Subcutaneous abdominal adipose tissue (tissue), 5 donors: Measurements from ENCODE around the gene LRMDA.

ENCODE experiments used
- H3K27ac ChIP-seq: one replicate; pipeline ENCODE4 v1.7.0; 2013; ENCODE audit warnings: low read depth, mild to moderate bottlenecking, inconsistent platforms, low read length, moderate library complexity
- H3K27me3 ChIP-seq, 5 donors: one replicate each; pipeline ENCODE4 v1.7.0; 2013; ENCODE audit warnings: low read length in 5 of 5, inconsistent platforms in 1 of 5; ENCODE audit not compliant: control insufficient read depth in 5 of 5, insufficient read depth in 4 of 5
- H3K36me3 ChIP-seq, 5 donors: one replicate each; pipeline ENCODE4 v1.7.0; 2013; ENCODE audit warnings: low read length in 5 of 5; ENCODE audit not compliant: control insufficient read depth in 5 of 5, insufficient read depth in 5 of 5
- H3K4me1 ChIP-seq, 5 donors: one replicate each; pipeline ENCODE4 v1.7.0; 2013; ENCODE audit warnings: low read length in 5 of 5, mild to moderate bottlenecking in 3 of 5, moderate library complexity in 1 of 5; ENCODE audit not compliant: control insufficient read depth in 5 of 5, insufficient read depth in 5 of 5
- H3K4me3 ChIP-seq, 5 donors: one replicate each; pipeline ENCODE4 v1.7.0; 2013; ENCODE audit warnings: low read length in 5 of 5, low read depth in 1 of 5
- H3K9ac ChIP-seq, 5 donors: one replicate each; pipeline ENCODE4 v1.7.0; 2013; ENCODE audit warnings: low read length in 5 of 5, mild to moderate bottlenecking in 4 of 5, moderate library complexity in 3 of 5
- H3K9me3 ChIP-seq, 5 donors: one replicate each; pipeline ENCODE4 v1.7.0; 2013; ENCODE audit warnings: low read length in 5 of 5; ENCODE audit not compliant: control insufficient read depth in 5 of 5
- donor health status: healthy.
- donor health status: healthy.
- donor health status: healthy.
- donor health status: healthy.
- donor health status: healthy.

The LRMDA gene

DNA sequence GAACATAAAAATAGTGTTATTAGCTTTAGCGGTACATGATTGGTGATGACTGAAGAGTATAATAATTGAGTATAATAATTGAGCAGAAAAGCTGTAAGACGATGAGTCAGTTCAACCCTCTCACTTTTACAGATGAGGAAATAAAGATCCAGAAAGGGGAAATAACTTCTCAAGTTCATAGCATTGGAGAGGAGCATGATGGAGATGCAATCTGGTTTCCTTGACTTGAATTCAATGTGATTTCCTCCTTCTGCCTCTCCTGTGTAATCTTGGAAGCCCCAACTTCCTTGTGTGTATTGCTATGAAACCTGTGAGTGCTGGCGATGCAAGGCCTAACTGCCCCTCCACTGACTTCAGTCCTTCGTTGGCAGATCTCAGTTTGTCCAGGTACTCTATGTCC is 265.1 kb downstream of the LRMDA start:
- Histone ChIP-seq H3K36me3 (no peaks in the 10 kb centered on the region), H3K4me1 (no peaks in the 10 kb centered on the region), H3K9me3 (peaks cover 0 to 4% (median 3%) of the 10 kb centered on the region in 5 donors), H3K27me3 (no peaks in the 10 kb centered on the region), H3K4me3 (no peak overlapping the region), H3K27ac (no peak overlapping the region), H3K9ac (no peak overlapping the region)

DNA sequence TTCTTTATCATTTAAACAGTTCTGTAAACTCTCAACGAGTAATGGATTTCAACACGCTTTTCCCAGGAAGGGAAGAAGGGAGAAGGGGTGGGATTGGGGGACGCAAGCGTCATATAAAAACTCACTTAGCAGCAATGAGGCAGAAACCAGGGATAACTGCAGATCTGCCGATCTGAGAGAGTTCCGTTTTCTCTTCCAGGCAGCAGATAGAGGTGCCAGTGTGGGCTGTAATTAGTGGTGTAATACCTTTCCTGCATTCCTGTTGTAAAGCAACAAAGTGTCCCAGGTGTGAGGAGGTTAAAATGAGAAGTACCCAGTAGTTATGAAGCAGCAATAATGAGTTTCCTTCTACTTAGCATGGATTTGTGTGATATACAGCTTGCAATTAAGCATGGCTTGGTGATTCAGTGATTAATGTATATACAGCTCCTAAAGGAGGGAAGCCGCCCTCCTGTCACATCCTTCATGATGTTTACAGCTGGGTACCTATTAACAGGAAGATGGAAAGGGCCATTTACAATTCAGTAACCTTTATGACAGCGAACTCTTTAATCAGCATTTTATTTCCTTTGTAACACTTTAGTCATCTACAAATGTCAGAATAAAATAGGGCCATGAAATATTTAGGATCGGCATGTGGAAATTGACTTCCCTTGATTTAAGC is 271.9 kb downstream of the LRMDA start:
- Histone ChIP-seq H3K27ac (no peak overlapping the region), H3K36me3 (no peaks in the 10 kb centered on the region), H3K9me3 (peaks cover 0 to 4% (median 3%) of the 10 kb centered on the region in 5 donors), H3K4me3 (no peak overlapping the region), H3K9ac (no peak overlapping the region), H3K4me1 (no peaks in the 10 kb centered on the region), H3K27me3 (no peaks in the 10 kb centered on the region)

DNA sequence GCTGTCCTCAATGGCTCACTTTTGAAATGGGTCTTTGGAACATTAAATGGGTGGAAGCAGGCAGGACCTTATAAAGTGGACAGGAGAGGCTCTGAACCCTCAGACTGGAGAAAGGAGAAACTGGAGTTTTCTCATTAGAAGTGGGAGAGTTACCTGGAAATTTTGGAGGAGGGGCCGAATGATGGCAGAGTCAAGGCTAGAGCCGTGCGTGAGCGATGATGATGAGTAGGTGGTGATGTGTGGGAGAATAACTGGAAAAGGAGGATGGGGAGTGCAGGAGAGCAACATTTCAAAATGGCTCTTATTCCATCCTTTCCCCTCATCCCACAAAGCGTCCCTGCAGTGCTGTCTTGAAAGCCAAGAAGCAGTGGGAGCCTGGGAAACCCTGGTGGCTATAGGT is 274.0 kb downstream of the LRMDA start:
- no peak overlapping the region for H3K9ac ChIP-seq

DNA sequence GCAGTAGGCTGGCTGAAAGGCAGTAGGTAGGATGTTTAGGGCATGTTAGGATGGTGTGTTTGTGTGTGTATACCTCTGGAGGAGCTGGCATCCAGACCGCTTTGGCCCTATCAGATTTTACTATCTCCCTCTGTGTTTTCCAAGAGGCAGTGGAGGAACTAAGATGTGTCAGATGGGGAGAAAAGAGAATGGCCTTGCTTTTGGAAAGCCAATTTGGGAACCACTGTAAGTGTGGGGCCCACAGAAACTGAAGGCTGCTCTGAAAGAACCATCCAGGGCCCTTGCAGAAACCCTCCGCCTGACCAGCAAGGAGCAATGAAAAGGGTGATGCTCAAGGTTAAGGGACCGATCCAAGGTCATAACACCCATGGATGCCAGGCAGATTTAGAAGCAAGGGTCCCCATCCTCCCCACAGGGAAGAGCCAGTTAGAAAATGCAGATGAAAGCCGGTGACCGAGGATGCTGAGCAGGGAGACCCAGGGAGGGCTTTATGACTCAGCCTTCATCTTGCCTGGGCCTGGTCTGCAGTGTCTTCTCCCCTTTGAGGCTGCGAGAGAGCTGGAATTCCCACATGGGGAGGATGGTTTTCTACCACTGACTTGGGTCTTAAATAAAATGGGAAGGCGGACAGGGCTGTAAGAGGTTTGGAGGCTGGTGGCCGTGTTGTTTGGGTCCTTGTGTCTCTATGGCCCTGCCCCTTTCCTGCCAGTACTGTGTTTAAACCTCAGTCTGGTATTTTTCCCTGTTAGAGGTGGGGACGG is 275.8 kb downstream of the LRMDA start:
- Histone ChIP-seq H3K4me3 (no peak overlapping the region), H3K4me1 (peaks cover 0 to 7% (median 0%) of the 10 kb centered on the region in 5 donors), H3K36me3 (no peaks in the 10 kb centered on the region), H3K9ac (no peak overlapping the region), H3K27me3 (no peaks in the 10 kb centered on the region), H3K9me3 (no peaks in the 10 kb centered on the region), H3K27ac (no peak overlapping the region)

More for the DNA sequence above, 274.0 kb downstream of the LRMDA start:
- H3K4me3 ChIP-seq = no peak overlapping the region
- H3K27me3 ChIP-seq = no peaks in the 10 kb centered on the region
- peaks cover 0 to 4% (median 0%) of the 10 kb centered on the region in 5 donors for H3K4me1 ChIP-seq
- no peak overlapping the region for H3K27ac ChIP-seq
- H3K9me3 ChIP-seq = no peaks in the 10 kb centered on the region
- no peaks in the 10 kb centered on the region for H3K36me3 ChIP-seq

DNA sequence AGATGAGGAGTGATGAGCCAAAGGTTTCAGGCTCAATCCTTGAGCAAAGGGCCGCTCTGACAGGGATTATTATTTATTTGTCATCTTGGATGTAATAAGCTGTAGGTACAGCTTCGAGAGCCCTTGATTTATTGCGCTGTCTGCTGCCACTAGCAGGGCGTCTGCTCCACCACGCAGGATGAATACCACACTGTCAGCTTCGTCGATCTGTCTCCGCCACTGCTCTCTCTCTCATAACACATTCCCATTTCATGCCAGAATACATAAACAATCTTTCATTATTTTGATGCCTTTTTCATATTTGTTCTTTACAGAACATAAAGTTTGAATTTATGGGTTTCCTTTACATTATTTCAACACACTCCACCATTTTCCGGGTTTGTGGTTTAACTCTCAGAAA is 276.6 kb downstream of the LRMDA start:
- Histone ChIP-seq H3K9me3 (no peaks in the 10 kb centered on the region), H3K27ac (no peak overlapping the region), H3K4me1 (peaks cover 0 to 10% (median 0%) of the 10 kb centered on the region in 5 donors), H3K4me3 (no peak overlapping the region), H3K36me3 (no peaks in the 10 kb centered on the region), H3K9ac (no peak overlapping the region), H3K27me3 (no peaks in the 10 kb centered on the region)

DNA sequence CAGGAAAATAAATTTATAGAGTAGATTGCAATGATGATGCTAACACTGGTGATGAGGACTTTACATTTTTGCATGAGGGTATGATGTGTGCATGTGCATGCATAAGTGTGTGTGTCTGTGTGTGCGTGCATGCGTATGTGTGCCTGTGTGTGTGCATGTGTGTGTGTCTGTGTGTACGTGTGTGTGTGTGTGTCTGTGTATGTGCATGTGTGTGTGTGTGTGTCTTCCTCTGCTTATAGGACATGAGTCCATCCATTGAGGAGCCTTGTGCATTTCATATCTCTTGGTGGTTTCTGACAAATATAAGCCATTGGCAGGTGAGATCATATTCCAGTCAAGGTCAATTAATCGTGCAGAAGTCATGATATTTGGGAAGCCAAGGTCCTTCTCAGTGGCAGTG is 277.8 kb downstream of the LRMDA start:
- Histone ChIP-seq H3K9ac (no peak overlapping the region), H3K36me3 (no peaks in the 10 kb centered on the region), H3K9me3 (no peaks in the 10 kb centered on the region), H3K4me1 (peaks cover 0 to 10% (median 0%) of the 10 kb centered on the region in 5 donors), H3K4me3 (no peak overlapping the region), H3K27ac (no peak overlapping the region), H3K27me3 (no peaks in the 10 kb centered on the region)

DNA sequence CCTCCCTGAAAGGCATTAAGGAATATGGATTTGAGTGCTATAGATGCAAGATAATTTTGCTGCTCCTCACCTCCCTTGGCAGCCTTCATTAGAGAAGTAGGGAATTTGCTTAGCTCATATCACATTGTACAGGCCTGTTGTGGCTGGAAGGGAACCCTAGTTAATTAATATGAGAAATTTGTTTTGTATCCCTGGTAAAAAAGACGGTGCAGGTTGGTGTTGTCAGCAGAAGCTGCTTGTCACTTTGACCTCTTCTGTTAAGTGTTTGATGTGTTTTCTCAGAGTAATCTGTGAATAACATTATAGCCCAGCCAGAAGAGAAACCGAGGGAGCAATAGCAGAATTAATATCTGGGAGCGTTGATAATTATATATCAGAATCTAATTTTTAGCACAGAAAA is 278.4 kb downstream of the LRMDA start:
- no peak overlapping the region for H3K9ac ChIP-seq
- no peaks in the 10 kb centered on the region for H3K36me3 ChIP-seq
- H3K4me1 ChIP-seq = peaks cover 0 to 10% (median 0%) of the 10 kb centered on the region in 5 donors
- H3K27me3 ChIP-seq = no peaks in the 10 kb centered on the region
- H3K27ac ChIP-seq = no peak overlapping the region
- H3K9me3 ChIP-seq = no peaks in the 10 kb centered on the region
- H3K4me3 ChIP-seq = no peak overlapping the region

DNA sequence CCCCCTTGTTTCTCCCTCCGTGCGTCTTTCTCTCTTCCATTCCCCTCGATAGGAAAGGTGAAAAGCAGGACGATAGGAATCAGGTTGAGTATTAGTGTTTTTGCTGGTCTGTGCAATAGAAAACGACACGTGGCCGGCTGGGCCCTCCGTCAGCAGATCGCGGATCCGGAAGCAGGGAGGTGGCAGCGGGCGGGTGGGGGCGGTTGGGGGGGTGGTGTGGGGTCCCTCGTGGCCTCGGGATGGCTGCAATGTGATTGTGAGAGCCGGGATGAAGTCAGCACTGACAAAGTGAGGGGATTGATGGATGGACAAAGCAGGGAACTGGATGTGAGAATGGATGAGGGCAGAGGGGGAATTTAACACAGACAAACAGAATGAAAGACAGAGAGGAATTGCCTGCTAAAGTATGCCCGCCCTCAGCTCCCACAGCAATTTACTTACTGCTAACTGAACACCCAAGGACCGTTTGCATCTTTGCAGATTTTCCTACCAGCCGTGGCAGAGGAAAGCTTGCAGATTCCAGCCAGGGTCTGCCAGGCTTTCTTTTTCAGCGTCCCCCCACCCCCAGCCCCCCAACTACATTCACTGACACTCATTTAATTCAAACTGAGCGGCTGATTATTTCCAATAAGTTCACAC is 280.9 kb downstream of the LRMDA start:
- H3K36me3 ChIP-seq = no peaks in the 10 kb centered on the region
- H3K27ac ChIP-seq = no peak overlapping the region
- H3K9me3 ChIP-seq = no peaks in the 10 kb centered on the region
- no peaks in the 10 kb centered on the region for H3K27me3 ChIP-seq
- H3K4me3 ChIP-seq = peak overlapping the region in 2 of 5 donors; percentile 34 to 37
- H3K9ac ChIP-seq = no peak overlapping the region
- peaks cover 0 to 10% (median 0%) of the 10 kb centered on the region in 5 donors for H3K4me1 ChIP-seq

DNA sequence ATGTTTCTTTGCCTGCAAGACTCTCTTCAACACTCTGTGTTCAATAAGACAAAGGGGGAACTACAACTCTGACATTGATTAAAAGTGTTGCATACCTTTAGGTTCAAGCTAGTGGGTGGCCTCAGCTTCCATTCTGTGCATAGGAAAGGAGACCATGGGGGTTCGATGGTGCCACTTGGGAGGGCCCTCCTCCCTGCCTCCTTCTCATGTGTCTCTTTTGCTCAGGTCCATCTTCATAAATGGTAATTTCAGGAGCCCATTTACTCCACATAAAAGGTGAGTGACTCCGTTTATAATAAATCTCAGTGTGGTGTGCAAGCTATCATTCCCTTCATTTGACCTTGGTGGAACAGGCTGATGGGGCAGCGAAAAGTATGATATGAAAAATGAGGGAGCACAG is 285.1 kb downstream of the LRMDA start:
- no peaks in the 10 kb centered on the region for H3K36me3 ChIP-seq
- H3K4me1 ChIP-seq = peaks cover 0 to 6% (median 0%) of the 10 kb centered on the region in 5 donors
- no peak overlapping the region for H3K27ac ChIP-seq
- H3K9ac ChIP-seq = no peak overlapping the region
- no peaks in the 10 kb centered on the region for H3K9me3 ChIP-seq
- no peak overlapping the region for H3K4me3 ChIP-seq
- no peaks in the 10 kb centered on the region for H3K27me3 ChIP-seq
